A673 (cell line): ENCODE measurements around the gene ANKRD12.
"Not testable (repeated sequence)": the region's sequence is repeated elsewhere in the genome, so short reads cannot be mapped to it uniquely, and the experiment has no call there.

Source experiments
- EZH2 ChIP-seq: fragments of 200-600 bp; sonication (generic); IDR thresholded peaks from 2 replicates; pipeline ENCODE4 v1.6.1; 2017; ENCODE audit warnings: borderline replicate concordance, low read depth, mild to moderate bottlenecking, mixed read lengths, antibody characterized with exemption, low read length; ENCODE audit not compliant: poor library complexity, severe bottlenecking
- TF ChIP-seq, protein P1 (sequence below): fragments of 300-800, 200-600 bp; sonication (generic); conservative IDR thresholded peaks from 2 replicates; pipeline ENCODE4 v1.5.1; 2017; ENCODE audit warnings: low read depth, mild to moderate bottlenecking, antibody characterized with exemption, low read length, moderate library complexity, mixed read lengths

DNA sequence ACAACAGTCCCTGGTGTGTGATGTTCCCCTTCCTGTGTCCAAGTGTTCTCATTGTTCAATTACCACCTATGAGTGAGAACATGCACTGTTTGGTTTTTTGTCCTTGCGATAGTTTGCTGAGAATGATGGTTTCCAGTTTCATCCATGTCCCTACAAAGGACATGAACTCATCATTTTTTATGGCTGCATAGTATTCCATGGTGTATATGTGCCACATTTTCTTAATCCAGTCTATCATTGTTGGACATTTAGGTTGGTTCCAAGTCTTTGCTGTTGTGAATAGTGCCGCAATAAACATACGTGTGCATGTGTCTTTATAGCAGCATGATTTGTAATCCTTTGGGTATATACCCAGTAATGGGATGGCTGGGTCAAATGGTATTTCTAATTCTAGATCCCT, 29.3 kb downstream of the ANKRD12 start:
- TF ChIP-seq, protein P1, sequence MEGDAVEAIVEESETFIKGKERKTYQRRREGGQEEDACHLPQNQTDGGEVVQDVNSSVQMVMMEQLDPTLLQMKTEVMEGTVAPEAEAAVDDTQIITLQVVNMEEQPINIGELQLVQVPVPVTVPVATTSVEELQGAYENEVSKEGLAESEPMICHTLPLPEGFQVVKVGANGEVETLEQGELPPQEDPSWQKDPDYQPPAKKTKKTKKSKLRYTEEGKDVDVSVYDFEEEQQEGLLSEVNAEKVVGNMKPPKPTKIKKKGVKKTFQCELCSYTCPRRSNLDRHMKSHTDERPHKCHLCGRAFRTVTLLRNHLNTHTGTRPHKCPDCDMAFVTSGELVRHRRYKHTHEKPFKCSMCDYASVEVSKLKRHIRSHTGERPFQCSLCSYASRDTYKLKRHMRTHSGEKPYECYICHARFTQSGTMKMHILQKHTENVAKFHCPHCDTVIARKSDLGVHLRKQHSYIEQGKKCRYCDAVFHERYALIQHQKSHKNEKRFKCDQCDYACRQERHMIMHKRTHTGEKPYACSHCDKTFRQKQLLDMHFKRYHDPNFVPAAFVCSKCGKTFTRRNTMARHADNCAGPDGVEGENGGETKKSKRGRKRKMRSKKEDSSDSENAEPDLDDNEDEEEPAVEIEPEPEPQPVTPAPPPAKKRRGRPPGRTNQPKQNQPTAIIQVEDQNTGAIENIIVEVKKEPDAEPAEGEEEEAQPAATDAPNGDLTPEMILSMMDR: not testable (repeated sequence)
- TF ChIP-seq EZH2: not testable (repeated sequence)
